DOHH2 (cell line): ENCODE data around the gene PLXNB1.

Experiments
- EZH2phosphoT487 ChIP-seq: fragments of 200-600 bp; sonication (generic); IDR thresholded peaks from 2 replicates; pipeline ENCODE4 v1.6.1; 2017; ENCODE audit warnings: borderline replicate concordance, mild to moderate bottlenecking, antibody characterized with exemption, low read length, moderate library complexity, mixed read lengths
- TF ChIP-seq, protein P1 (sequence below): fragments of 200-600 bp; sonication (generic); IDR thresholded peaks from one replicate; pipeline ENCODE4 v1.5.1; 2014; ENCODE audit warnings: antibody characterized with exemption, mild to moderate bottlenecking, low read depth, low read length; ENCODE audit not compliant: poor library complexity, severe bottlenecking

DNA sequence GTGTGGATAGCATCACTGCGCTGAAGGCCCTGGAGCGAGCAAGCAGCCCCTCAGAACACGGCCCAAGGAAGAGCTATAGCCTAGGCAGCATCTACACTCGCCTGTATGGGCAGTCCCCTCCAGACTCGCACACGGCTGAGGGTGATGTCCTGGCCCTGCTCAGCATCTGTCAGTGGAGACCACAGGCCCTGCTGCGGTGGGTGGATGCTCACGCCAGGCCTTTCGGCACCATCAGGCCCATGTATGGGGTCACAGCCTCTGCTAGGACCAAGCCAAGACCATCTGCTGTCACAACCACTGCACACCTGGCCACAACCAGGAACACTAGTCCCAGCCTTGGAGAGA, 37.2 kb upstream of the PLXNB1 start:
- TF ChIP-seq, protein P1, sequence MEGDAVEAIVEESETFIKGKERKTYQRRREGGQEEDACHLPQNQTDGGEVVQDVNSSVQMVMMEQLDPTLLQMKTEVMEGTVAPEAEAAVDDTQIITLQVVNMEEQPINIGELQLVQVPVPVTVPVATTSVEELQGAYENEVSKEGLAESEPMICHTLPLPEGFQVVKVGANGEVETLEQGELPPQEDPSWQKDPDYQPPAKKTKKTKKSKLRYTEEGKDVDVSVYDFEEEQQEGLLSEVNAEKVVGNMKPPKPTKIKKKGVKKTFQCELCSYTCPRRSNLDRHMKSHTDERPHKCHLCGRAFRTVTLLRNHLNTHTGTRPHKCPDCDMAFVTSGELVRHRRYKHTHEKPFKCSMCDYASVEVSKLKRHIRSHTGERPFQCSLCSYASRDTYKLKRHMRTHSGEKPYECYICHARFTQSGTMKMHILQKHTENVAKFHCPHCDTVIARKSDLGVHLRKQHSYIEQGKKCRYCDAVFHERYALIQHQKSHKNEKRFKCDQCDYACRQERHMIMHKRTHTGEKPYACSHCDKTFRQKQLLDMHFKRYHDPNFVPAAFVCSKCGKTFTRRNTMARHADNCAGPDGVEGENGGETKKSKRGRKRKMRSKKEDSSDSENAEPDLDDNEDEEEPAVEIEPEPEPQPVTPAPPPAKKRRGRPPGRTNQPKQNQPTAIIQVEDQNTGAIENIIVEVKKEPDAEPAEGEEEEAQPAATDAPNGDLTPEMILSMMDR = no peak
- no peak for TF ChIP-seq EZH2phosphoT487
